NCI-H2029 (cell line): Measurements from ENCODE around the gene CCND2.
"Not testable (repeated sequence)": the region's sequence is repeated elsewhere in the genome, so short reads cannot be mapped to it uniquely, and the experiment has no call there.

ENCODE experiments used
- DNase-seq: peaks from one replicate; lab custom pipeline; 2025; lab: John Stamatoyannopoulos, UW

The CCND2 gene

DNA sequence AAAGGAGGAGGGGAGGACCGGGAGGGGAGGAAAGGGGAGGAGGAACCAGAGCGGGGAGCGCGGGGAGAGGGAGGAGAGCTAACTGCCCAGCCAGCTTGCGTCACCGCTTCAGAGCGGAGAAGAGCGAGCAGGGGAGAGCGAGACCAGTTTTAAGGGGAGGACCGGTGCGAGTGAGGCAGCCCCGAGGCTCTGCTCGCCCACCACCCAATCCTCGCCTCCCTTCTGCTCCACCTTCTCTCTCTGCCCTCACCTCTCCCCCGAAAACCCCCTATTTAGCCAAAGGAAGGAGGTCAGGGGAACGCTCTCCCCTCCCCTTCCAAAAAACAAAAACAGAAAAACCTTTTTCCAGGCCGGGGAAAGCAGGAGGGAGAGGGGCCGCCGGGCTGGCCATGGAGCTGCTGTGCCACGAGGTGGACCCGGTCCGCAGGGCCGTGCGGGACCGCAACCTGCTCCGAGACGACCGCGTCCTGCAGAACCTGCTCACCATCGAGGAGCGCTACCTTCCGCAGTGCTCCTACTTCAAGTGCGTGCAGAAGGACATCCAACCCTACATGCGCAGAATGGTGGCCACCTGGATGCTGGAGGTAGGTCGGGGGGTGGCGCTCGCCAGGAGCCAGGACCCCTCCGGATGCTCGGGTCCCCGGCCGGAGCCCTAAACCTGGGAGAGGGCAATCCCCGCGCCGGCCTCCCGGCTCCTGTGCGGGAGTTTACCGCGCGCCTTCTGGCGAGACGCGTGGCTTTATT, at the start of gene CCND2:
Gene CCND2 (plus strand): TSS at position 111 of the 744 bp plus-strand sequence. CDS start 279 bp downstream, at position 390.
- DNase-seq = no peak

DNA sequence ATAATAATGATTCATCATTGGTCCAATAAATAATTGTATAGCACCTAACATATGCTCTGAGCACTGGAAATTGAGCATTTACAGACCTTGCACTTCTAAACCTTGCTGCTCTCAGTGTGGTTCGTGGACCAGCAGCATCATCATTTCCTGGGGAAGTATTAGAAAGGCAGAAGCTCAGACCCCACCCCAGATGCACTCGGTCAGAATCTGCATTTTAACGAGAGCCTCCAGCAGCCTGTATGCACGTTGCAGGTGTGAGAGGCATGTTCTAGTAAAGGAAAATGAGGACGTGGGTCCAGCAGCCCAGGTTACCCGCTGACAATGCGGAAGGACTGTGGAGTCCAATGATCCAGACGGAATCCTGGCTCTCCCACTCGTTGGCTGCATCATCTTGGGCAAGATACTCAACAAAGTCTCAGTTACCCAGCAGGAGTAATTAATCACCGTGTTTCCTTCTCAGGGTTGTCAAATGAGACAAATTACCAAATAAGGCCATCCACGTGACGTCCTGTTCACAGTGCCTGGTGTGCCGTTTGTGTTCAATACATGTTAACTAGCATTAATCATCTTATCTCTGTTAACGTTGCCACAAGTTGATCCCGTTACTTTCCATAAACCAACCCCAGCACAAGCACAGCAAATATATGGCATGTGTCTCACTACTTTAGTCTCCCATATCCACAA, 49.2 kb upstream of the CCND2 start:
- no peak for DNase-seq

DNA sequence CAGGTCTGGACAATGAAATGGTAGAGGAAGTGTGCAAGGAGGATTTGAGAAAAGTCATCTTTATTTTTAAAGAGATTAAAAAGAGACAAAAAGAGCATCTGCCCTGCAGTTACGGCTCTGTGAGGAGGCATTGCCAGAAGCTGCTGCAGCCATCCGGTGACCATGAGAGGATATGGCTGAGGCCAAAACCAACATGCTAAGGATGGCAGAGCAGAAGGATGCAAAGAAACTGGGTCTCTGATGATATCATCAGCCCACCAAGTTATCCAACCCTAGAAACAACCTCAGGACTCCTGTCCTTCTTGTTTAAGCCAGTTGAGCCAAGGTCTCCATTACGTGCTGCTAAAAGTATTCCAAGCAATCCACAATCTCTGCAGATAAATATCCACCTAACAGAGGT, 48.0 kb upstream of the CCND2 start:
- no peak for DNase-seq

DNA sequence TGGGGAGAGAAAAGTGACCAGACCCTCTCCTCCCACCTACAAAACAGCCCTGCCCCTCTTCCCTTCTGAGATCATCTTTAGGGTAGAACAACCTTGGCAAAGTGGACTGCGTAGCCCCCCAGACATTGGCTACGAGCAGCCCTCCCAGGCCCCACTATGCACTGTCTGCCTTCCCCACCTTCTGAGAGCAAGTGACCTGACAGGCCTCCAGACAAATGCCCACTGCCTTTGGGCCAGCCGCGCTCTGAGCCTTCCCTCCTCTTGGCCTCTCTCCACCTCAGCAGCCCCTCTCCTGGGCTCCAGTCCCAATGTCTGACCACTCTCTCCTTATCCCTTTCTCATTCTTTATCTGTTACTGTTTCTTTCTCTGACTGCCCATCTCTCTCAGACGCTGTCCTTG, 46.5 kb upstream of the CCND2 start:
- no peak for DNase-seq

DNA sequence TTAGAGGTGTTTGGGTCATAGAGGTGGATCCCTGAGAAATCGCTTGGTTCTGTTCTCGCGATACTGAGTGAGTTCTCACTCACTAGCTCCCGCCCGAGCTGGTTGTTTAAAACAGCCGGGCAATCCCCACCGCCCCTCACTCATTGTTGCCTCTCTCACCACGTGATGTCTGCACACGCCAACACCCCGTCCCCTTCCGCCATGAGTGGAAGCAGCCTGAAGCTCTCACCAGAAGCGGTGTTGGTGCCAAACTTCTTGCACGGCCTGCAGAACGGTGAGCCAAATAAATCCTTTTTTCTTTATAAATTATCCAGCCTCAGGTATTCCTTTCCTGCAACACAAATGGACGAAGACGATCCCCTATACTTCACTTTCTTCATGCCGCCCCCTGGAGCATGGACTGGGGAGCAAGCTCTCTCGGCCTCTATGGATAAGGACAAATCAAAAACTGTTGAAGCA, 45.4 kb upstream of the CCND2 start:
- DNase-seq = no peak

DNA sequence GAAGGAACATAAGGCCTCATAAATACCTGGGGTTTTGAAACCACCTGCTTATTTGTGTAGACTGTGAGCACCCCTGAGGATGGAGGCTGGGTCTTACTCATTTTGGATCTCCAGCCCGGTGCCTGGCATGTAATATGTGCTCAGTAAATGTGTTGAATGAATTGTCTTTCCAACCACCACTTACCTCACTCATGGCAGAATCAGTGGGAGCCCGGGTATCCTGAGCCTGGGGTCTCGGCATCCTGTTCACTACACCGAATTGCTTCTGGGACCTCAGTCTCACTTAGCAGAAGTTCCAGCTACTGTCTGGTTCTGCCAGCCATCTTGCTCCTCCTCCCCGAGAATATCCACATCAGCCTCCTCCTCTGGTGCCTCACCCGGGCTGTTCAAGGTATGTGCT, 43.0 kb upstream of the CCND2 start:
- DNase-seq = no peak

DNA sequence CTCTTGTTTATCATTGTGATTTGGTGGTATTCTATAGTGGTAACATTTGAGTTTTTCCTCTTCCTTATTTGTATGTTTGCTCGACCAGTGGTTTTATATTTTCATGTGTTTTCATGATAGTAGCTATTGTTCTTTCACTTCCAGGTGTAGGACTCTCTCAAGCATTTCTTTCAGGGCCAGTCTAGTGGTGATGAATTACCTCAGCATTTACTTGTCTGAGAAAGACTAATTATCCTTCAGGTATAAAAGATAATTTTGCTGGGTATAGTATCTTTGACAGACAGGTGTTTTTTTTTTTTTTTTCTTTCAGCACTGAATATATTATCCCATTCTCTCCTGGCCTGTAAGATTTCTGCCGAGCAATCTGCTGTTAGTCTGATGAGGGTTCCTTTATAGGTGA, 35.0 kb upstream of the CCND2 start:
- no peak for DNase-seq

DNA sequence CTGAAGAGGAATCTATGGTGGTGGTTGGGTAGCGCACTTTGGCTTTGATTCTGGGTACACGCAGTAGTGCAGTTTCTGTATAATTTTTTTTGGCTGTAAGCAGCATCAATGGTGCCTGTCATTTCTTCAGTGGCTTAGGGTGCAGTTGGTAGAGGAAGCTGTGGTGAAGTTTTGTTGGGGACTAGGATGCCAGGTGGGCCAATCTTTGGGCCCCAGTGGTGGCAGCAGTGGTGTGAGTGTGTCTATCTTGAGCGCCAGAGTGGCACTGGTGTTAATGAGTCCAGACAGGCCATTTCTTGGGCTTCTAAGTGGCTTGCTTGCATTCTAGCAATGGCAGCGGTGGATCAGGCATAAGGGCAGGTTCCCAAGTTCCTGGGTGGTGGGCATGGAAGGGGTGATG, 33.8 kb upstream of the CCND2 start:
- DNase-seq = no peak

DNA sequence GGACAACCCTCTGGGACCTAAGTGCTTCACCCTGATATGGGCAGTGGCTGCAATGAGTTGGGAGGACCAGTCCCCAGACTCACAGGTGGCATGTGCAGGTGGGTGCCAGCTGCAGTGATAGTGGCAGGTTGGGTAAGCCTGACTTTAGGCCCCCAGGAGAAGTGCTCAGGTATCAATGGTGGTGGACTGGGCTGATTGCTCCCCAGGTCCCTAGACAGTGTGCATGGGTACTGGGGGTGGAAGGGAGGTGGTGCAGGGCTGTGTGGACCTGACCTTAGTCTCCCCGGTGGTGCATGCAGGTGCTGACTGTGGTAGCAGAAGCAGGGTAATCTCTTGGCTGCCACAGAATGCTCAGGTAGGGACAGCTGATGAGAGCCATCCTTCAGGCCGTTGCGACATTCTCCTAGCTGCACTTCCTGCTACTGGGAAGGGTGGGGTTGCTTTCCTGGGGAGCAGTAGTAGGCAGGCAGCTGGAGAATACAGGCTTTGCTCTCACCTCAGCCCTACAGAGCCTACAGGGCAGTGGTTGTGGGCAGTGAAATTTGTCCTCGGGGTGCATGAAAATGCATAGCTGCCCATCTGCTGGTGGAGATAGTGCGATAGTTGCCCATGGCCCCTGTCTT, 33.3 kb upstream of the CCND2 start:
- no peak for DNase-seq

DNA sequence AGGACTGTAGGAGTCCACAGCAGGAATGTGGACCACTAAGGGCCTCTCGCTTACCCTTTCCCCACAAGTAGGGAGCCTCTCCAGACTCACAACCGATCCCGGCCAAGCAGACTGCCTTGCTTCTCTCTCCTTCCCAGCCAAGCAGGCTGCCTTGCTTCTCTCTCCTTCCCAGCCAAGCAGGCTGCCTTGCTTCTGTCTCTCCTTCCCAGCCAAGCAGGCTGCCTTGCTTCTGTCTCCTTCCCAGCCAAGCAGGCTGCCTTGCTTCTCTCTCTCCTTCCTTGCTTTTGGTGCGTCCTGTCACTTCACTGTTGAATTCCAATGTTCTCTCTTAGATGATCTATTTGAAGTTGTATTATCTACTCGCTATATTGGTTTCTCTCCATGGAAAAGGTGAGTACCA, 32.6 kb upstream of the CCND2 start:
- no peak for DNase-seq

DNA sequence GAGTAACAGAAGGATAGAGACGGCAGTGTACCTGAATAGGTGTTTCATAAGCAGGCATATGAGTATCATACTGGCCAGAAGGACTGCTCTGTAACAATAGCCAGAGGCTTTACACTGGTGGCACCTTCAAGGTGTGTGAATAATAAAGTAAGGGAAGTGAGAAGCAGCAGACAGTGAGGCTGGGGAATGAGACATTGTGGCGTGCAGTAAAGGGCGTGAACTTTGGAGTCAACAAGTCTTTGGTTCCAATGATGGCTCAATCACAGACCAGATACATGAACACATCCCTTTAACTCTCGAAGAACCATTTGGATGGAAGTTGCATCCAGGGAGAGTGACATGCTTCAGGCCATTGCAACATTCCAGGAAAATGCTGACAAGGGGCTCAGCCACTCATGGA, 32.0 kb upstream of the CCND2 start:
- no peak for DNase-seq

DNA sequence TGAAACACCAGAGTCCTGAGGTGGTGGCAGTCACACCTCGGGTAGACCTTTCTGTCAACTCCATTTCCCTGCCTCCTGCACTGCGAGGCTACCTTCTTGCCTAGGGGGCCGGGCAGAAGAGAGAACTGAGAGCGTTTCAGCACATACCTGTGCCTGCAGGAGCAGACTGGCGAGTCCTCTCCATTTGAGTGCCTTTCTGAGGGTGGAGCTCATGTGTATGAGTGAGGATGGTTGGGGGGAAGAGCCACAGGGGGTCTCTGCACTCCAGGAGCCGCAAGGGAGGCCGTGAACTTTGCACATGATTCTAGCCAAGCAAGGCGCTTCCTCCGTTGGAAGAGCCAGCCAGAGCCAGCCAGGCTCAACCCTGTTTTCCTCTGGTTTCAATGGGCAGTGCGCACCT, 31.0 kb upstream of the CCND2 start:
- DNase-seq = no peak

DNA sequence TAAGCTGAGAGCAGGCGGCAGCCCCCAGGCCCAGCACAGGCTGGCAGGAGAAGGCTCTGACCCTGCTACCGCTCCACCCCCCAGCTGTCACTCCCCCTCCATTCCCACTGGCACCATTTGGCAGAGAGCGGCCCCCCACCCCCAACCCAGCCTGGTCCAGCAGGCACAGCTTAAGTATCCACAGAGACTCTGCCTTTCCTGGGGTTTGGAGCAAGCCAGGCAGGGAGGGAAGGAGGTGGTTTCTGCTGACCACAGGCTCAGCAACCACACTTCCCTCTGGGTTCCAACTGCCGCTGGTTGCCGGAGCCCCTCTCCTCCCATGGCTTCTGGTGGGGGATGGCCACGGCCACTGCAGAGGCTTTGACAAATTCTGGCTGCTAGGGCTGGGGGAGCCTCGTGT, 30.5 kb upstream of the CCND2 start:
- no peak for DNase-seq

DNA sequence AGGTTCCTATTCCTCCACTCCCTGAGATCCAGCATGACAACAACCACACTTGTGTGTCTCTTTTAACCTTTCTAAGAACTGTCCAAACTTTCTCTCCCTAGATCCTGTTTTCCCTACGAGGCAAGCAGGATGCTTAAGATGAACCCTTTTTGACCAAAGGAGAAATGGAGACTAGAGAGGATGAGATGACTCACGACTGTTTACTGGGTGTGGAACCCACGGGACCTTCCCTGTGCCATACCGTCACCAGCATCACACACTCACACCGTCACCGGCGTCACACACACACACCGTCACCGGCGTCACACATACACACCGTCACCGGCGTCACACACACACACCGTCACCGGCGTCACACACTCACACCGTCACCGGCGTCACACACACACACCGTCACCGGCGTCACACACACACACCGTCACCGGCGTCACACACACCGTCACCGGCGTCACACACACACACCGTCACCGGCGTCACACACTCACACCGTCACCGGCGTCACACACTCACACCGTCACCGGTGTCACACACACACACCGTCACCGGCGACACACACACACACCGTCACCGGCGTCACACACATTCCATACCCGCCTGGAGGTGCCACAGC, 30.0 kb upstream of the CCND2 start:
- not testable (repeated sequence) for DNase-seq

DNA sequence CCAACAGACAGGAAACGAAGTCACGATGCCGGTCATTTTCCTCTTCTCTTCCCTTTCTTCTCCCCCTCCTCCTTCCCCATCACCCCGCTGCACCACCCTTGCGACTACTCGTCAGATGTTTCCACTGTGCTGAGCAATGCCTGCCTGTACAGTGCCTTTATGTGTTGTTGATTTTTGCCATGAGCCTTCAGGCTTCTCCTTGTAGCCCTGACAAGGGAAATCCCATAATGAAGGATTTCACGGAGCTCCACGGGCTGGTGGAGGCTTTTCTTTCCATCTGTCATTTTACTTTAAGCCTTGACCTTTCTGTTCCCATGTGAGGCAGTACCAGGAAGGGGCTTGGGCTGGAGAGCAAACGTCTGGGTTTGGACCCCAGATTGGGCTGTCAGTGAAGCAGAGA, 28.7 kb upstream of the CCND2 start:
- DNase-seq = no peak

DNA sequence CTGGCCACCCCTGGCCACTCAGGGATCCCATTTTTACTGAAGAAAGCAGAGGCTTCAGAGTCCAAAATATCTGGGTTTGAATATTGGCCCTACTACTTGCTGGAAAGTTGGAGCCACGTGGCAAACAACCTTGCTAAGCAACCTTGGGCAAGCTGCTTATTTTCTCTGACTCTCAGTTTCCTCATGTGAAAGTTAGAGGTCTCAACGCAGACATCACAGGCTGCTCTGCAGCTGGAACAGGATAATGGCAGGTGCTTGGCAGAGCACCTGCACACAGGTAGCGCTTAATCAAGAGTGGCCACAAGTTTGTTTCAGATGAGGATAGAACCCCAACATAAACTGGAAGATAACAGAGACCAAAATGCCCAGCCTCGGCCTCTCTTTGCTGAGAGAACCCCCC, 28.1 kb upstream of the CCND2 start:
- no peak for DNase-seq

DNA sequence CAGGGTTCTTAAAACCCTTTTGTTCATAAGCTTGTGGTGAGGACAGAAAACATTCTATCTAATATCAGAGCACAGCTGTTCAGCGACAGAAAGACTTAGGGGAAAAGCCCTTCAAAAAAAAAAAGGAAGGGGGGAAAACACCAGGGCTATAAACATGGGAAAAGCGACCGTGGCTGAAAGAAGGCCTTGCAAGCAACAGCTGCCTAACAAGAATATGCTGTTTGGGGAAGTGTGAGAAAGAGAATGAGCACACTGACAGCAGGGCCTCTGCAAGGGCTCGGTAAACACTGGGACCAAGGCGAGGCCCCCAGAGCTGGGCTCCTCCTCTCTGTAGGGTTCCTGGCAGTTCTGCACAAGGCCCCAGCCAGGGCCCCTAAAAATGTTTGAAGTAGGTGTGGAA, 27.4 kb upstream of the CCND2 start:
- no peak for DNase-seq

DNA sequence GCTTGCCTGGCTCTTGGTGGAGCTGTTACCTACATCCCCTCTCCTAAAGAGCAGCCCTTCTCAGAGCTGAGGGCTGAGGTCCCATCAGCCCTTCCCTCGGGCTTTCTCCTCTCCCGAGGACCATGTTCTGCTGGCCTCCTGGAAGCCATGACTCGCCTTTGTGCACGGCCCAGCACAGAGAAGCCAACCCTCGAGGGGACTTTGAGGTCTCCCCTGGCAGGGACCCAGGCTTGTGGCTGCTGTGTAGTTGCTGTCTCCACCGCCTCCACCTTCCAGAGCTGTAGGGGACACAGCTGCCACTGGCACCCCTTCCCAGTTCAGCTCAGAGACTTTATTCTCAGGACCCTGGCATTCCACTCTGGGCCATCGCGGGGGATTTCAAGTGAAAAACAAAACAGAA, 22.9 kb upstream of the CCND2 start:
- DNase-seq = no peak

DNA sequence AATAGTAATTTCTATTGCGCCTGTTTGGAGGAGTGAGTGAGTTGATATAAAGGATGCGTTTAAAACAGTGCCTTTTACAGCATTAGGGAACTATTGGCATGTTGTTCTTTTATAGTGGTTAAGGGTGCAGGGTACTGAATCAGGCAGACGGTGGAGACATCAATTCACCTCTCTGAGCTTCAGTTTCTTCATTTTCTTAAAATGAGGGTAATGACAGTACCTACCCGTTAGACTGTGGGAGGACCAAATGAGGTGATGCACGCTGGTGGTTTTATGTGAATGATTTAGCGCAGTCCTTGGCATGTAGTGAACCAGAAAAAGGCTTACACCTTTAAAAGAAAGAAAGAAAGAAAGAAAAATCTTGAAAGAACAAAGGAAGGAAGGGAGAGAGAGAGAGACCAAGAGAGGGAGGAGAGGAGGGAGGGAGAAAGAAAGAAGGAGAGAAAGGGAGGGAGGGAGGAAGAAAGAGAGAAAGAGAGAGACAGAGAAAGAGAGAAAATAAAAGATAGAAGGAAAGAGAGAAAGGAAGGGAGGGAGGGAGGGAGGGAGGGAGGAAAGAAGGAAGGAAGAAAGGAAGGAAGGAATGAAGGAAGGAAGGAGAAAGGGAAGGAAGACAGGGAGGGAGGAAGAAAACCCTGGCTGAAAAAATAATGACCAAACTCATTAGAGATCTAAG, 22.2 kb upstream of the CCND2 start:
- DNase-seq = no peak

DNA sequence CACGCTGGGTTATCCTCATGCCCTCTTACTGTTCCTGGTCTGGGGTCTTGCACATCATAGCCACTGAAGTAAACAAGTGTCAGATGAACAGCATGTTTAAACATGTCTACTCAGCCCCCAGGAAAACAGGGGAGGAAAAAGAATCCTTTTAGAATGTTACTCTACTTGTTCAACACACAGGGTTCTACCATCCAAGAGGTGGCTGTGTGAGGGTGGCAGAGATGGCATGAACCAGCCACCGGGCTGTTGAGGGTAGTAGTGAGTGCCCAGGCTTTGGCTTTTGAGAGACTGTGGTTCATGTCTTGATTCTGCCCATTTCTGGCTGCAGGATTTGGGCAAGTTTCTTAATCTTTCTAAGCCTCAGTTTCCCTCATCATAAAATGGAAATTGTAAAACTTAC, 21.6 kb upstream of the CCND2 start:
- DNase-seq = no peak

DNA sequence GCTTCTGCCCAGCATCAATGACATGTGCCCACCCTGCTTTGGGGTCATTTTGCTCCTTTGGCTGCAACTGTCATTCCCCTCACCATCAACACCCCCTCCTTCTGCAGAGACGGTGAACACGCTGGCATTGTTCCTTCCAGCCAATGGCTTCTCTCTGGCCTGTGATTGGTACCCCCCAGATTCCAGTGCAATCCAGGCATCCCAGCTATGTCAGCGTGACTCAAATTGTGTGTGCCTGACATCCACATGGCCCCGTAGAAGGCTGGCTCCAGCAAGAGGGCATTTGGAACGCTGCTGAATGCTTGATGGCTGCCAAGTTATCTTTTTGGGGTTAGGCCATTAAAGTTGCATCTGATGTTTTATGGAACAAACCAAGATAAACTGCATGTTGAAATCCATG, 21.0 kb upstream of the CCND2 start:
- no peak for DNase-seq
